GM21423 (cell line): ENCODE data around the gene SUZ12.
"Not testable (repeated sequence)": the region's sequence is repeated elsewhere in the genome, so short reads cannot be mapped to it uniquely, and the experiment has no call there.

Experiments used
- ATAC-seq: cut with Tn5 transposase; IDR thresholded peaks from one replicate; pipeline ENCODE4 v1.9.1; 2021; ENCODE audit warnings: mild to moderate bottlenecking, moderate library complexity; ENCODE audit not compliant: unreplicated experiment

SUZ12 gene

GRCh38 chr17:32033812-32034211 is 97.0 kb downstream of the SUZ12 start:
- ATAC-seq = not testable (repeated sequence)

GRCh38 chr17:32040246-32040645 is 103.4 kb downstream of the SUZ12 start:
- not testable (repeated sequence) for ATAC-seq

- not testable (repeated sequence) for ATAC-seq
These were observed 104.6 kb downstream of the SUZ12 start for GRCh38 chr17:32041306-32041875.

GRCh38 chr17:32042266-32042665 is 105.5 kb downstream of the SUZ12 start:
- not testable (repeated sequence) for ATAC-seq

GRCh38 chr17:32045611-32046010 is 108.8 kb downstream of the SUZ12 start:
- not testable (repeated sequence) for ATAC-seq

GRCh38 chr17:32047663-32048062 is 110.9 kb downstream of the SUZ12 start:
- not testable (repeated sequence) for ATAC-seq
